ENCODE measurements around the gene BAX.

BAX gene

DNA sequence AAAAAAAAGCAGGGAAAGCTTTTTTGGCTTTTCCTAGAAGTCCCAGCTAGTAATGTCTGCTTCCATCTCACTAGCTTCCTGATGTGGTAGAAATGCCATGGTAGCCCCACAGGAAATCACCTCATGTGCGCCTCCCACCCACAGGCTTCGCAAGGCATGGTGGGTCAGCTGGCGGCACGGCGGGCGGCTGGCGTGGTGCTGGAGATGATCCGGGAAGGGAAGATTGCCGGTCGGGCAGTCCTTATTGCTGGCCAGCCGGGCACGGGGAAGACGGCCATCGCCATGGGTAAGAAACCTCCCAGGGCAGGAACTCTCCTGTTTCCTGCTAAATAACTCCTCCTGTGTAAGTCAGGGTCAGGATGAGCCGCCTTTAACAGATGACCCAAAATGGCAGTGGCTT, 49.5 kb downstream of the BAX start:
- TF ChIP-seq, protein P1, sequence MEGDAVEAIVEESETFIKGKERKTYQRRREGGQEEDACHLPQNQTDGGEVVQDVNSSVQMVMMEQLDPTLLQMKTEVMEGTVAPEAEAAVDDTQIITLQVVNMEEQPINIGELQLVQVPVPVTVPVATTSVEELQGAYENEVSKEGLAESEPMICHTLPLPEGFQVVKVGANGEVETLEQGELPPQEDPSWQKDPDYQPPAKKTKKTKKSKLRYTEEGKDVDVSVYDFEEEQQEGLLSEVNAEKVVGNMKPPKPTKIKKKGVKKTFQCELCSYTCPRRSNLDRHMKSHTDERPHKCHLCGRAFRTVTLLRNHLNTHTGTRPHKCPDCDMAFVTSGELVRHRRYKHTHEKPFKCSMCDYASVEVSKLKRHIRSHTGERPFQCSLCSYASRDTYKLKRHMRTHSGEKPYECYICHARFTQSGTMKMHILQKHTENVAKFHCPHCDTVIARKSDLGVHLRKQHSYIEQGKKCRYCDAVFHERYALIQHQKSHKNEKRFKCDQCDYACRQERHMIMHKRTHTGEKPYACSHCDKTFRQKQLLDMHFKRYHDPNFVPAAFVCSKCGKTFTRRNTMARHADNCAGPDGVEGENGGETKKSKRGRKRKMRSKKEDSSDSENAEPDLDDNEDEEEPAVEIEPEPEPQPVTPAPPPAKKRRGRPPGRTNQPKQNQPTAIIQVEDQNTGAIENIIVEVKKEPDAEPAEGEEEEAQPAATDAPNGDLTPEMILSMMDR (IDR thresholded peaks at IDR 0.05; ENCODE audit: control insufficient read depth, extremely low read depth, insufficient read depth): no peak
- H3K4me3 ChIP-seq (ENCODE audit: low read depth, low read length): no peak overlapping the region
- DNase-seq (ENCODE audit: low read depth): no peak

- TF ChIP-seq, protein P1 (IDR thresholded peaks at IDR 0.05; ENCODE audit: control insufficient read depth, extremely low read depth, insufficient read depth): no peak
- H3K4me3 ChIP-seq (ENCODE audit: low read depth, low read length): no peak overlapping the region
- no peak for DNase-seq (ENCODE audit: low read depth)
Measured at GRCh38 chr19:49004964-49005614, 50.4 kb downstream of the BAX start.

- DNase-seq (ENCODE audit: low read depth): no peak
- H3K4me3 ChIP-seq (ENCODE audit: low read depth, low read length): no peak overlapping the region
- TF ChIP-seq, protein P1 (IDR thresholded peaks at IDR 0.05; ENCODE audit: control insufficient read depth, extremely low read depth, insufficient read depth): no peak
Measured at GRCh38 chr19:49006905-49007304, 52.2 kb downstream of the BAX start.

- TF ChIP-seq, protein P1 (IDR thresholded peaks at IDR 0.05; ENCODE audit: control insufficient read depth, extremely low read depth, insufficient read depth): no peak
- DNase-seq (ENCODE audit: low read depth): no peak
- H3K4me3 ChIP-seq (ENCODE audit: low read depth, low read length): no peak overlapping the region
Measured at GRCh38 chr19:49009828-49010227, 55.2 kb downstream of the BAX start.

GRCh38 chr19:49010453-49010852, 55.8 kb downstream of the BAX start:
- TF ChIP-seq, protein P1 (IDR thresholded peaks at IDR 0.05; ENCODE audit: control insufficient read depth, extremely low read depth, insufficient read depth): no peak
- no peak for DNase-seq (ENCODE audit: low read depth)
- H3K4me3 ChIP-seq (ENCODE audit: low read depth, low read length): no peak overlapping the region

DNA sequence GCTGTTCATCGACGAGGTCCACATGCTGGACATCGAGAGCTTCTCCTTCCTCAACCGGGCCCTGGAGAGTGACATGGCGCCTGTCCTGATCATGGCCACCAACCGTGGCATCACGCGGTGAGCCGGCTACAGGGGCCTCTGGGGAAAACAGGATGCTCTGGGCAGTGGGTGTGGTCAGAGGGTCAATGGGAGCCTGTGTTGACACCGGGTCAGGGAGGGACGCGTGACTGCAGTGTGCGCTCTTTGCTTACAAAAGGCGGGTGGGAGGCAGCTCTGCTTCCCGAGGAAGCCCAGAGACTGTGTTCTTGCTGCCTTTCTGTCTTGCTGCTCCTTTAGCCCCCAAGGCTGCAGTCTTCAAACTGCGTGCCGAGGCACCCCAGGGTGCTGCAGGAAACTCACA, 56.5 kb downstream of the BAX start:
- TF ChIP-seq, protein P1 (IDR thresholded peaks at IDR 0.05; ENCODE audit: control insufficient read depth, extremely low read depth, insufficient read depth): no peak
- no peak for DNase-seq (ENCODE audit: low read depth)
- H3K4me3 ChIP-seq (ENCODE audit: low read depth, low read length): no peak overlapping the region
